Measurements from ENCODE around the gene NHLRC1. TPM values are rescaled to one million over a fixed set of nuclear protein-coding genes. Genes with fewer than 3 reads are reported as not detected.
A peak's percentile ranks its signal among the peaks of the same experiment; 100 is the strongest.

NHLRC1 gene
- total and polyA plus RNA-seq, 2 of the 13 experiments (the other 11 are each of a cell fraction or from before 2014, with no cell fraction given) = 0.04 to 0.11 TPM

DNA sequence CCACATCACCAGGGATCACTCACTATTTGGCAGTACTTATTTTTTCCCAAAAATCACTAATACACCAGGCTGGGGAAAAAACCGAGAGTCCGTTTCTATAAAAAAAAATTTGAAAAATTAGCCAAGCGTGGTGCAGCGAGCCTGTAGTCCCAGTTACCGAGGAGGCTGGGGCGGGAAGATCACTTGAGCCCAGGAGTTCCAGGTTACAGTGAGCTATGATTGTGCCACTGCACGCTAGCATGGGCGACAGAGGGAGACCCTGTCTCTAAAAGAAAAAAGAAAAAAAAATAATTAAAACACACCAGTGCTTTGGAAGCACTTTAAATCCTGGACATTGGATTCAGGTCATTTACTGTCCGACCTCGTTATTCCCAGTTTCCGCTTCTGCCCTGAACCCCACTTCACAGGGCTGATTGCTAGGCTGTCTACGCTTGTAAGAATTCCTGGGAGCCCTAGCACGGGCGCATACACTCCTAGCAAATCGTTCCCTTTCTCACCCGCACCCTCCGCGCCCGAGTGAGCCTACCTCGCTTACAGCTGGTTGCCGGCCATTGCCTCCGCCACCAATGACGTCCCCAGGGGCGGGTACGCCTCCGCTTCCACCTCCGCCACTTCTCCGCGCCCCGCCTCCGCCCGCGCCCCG lies 32.2 kb upstream of the NHLRC1 start, which contains the start of gene TPMT:
Gene TPMT (minus strand): TSS at position 571 of the 643 bp plus-strand sequence. CDS start 5,950 bp downstream, outside the sequence.
- no peaks in the 10 kb centered on the region for H4K20me1 ChIP-seq (ENCODE audit: insufficient read depth, low read length)
- no peaks in the 10 kb centered on the region for H3K79me2 ChIP-seq (ENCODE audit: insufficient read depth, low read length)
- peak; percentile 78 for ATAC-seq
- no peaks in the 10 kb centered on the region for H3K9me3 ChIP-seq (ENCODE audit: low read length)
- peaks cover 29% of the 10 kb centered on the region for H3K4me1 ChIP-seq (ENCODE audit: insufficient read depth, low read length)
- intact Hi-C loops (cut with micrococcal nuclease; ENCODE audit: unreplicated experiment) = loop anchor here (2.0 to 10.0 kb wide), 7 partner anchors 32 to 450 kb away; partner anchors contain the start of genes DEK, KIF13A, NHLRC1 and NUP153
- H3K4me3 ChIP-seq (replicated peaks in 1 of 3; ENCODE audit: insufficient read depth in 1 of 3, low read depth in 2 of 3, low read length in 3 of 3) = peak within 1 kb of the TSS; percentile 98 to 99 (median 99)
- H3K27ac ChIP-seq (ENCODE audit: extremely low read length, insufficient read depth, low read length) = peak within 1 kb of the TSS; percentile 89
- in situ Hi-C loops (cut with HindIII; ENCODE audit: extremely low pct_ligation_motif_present, low pct_unique_long_range_greater_than_20kb) = no loop called here
- DNase-seq (ENCODE audit: low spot score) = no peak
- peak within 1 kb of the TSS; percentile 93 for H3K9ac ChIP-seq (ENCODE audit: insufficient read depth, low read depth, low read length)
- H3K36me3 ChIP-seq (replicated peaks in 1 of 2; ENCODE audit: control insufficient read depth in 1 of 2, insufficient read depth in 2 of 2, low read length in 2 of 2) = no peaks in the 10 kb centered on the region
- CTCF ChIA-PET (ENCODE audit: low intra/inter-chr PET ratio, low total read pairs) = no interaction called here
- POLR2A ChIA-PET = interaction anchor here (0.6 to 1.6 kb wide), 7 partner anchors 12 to 168 kb away, joined by 3 to 6 read pairs (median 3); partner anchors contain the start of genes KIF13A and NHLRC1
- FAIRE-seq = no peak
- H2AFZ ChIP-seq (ENCODE audit: low read length) = peak within 1 kb of the TSS; percentile 90
- 2% methylated on average over 28 of the region's 34 CpGs for WGBS (ENCODE audit: low lambda C conversion rate)
- no peaks in the 10 kb centered on the region for H3K27me3 ChIP-seq (ENCODE audit: control insufficient read depth in 1 of 2, insufficient read depth in 2 of 2, low read length in 2 of 2)
- BruUV-seq (replicated peaks) = TSS peak; percentile 83
- H3K4me2 ChIP-seq (ENCODE audit: low read depth, low read length) = peak within 1 kb of the TSS; percentile 85
- TF ChIP-seq RBFOX2 (IDR thresholded peaks at IDR 0.05; ENCODE audit: low read depth, low read length) (peak; percentile 32; the same call in 1 of the 2 replicates), SMAD1 (CRISPR knock-in tag; IDR thresholded peaks at IDR 0.05; ENCODE audit: borderline replicate concordance, low read depth) (0 out of 2 replicates have a peak, but pooled peaks have one; percentile 30), MYNN (CRISPR knock-in tag; IDR thresholded peaks at IDR 0.05; ENCODE audit: low read depth) (no peak), RARA (CRISPR knock-in tag; IDR thresholded peaks at IDR 0.05) (no peak), SMAD3 (CRISPR knock-in tag; IDR thresholded peaks at IDR 0.05) (no peak), SETDB1 (CRISPR knock-in tag; IDR thresholded peaks at IDR 0.05; ENCODE audit: borderline replicate concordance) (no peak), ELF4 (CRISPR knock-in tag; IDR thresholded peaks at IDR 0.05; ENCODE audit: borderline replicate concordance) (0 out of 2 replicates have a peak, but pooled peaks have one; percentile 19), TOE1 (CRISPR knock-in tag; IDR thresholded peaks at IDR 0.05) (no peak)
- TF ChIP-seq, protein P1, sequence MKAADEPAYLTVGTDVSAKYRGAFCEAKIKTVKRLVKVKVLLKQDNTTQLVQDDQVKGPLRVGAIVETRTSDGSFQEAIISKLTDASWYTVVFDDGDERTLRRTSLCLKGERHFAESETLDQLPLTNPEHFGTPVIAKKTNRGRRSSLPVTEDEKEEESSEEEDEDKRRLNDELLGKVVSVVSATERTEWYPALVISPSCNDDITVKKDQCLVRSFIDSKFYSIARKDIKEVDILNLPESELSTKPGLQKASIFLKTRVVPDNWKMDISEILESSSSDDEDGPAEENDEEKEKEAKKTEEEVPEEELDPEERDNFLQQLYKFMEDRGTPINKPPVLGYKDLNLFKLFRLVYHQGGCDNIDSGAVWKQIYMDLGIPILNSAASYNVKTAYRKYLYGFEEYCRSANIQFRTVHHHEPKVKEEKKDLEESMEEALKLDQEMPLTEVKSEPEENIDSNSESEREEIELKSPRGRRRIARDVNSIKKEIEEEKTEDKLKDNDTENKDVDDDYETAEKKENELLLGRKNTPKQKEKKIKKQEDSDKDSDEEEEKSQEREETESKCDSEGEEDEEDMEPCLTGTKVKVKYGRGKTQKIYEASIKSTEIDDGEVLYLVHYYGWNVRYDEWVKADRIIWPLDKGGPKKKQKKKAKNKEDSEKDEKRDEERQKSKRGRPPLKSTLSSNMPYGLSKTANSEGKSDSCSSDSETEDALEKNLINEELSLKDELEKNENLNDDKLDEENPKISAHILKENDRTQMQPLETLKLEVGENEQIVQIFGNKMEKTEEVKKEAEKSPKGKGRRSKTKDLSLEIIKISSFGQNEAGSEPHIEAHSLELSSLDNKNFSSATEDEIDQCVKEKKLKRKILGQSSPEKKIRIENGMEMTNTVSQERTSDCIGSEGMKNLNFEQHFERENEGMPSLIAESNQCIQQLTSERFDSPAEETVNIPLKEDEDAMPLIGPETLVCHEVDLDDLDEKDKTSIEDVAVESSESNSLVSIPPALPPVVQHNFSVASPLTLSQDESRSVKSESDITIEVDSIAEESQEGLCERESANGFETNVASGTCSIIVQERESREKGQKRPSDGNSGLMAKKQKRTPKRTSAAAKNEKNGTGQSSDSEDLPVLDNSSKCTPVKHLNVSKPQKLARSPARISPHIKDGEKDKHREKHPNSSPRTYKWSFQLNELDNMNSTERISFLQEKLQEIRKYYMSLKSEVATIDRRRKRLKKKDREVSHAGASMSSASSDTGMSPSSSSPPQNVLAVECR (CRISPR knock-in tag; IDR thresholded peaks at IDR 0.05; ENCODE audit: borderline replicate concordance) = peak; percentile 89
- TF ChIP-seq, protein P2, sequence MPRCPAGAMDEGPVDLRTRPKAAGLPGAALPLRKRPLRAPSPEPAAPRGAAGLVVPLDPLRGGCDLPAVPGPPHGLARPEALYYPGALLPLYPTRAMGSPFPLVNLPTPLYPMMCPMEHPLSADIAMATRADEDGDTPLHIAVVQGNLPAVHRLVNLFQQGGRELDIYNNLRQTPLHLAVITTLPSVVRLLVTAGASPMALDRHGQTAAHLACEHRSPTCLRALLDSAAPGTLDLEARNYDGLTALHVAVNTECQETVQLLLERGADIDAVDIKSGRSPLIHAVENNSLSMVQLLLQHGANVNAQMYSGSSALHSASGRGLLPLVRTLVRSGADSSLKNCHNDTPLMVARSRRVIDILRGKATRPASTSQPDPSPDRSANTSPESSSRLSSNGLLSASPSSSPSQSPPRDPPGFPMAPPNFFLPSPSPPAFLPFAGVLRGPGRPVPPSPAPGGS (CRISPR knock-in tag; IDR thresholded peaks at IDR 0.05) = no peak
- TF ChIP-seq, protein P3, sequence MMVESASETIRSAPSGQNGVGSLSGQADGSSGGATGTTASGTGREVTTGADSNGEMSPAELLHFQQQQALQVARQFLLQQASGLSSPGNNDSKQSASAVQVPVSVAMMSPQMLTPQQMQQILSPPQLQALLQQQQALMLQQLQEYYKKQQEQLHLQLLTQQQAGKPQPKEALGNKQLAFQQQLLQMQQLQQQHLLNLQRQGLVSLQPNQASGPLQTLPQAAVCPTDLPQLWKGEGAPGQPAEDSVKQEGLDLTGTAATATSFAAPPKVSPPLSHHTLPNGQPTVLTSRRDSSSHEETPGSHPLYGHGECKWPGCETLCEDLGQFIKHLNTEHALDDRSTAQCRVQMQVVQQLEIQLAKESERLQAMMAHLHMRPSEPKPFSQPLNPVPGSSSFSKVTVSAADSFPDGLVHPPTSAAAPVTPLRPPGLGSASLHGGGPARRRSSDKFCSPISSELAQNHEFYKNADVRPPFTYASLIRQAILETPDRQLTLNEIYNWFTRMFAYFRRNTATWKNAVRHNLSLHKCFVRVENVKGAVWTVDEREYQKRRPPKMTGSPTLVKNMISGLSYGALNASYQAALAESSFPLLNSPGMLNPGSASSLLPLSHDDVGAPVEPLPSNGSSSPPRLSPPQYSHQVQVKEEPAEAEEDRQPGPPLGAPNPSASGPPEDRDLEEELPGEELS (CRISPR knock-in tag; IDR thresholded peaks at IDR 0.05) = peak; percentile 26; the same call in 1 of the 2 replicates
- TF ChIP-seq, protein P4, sequence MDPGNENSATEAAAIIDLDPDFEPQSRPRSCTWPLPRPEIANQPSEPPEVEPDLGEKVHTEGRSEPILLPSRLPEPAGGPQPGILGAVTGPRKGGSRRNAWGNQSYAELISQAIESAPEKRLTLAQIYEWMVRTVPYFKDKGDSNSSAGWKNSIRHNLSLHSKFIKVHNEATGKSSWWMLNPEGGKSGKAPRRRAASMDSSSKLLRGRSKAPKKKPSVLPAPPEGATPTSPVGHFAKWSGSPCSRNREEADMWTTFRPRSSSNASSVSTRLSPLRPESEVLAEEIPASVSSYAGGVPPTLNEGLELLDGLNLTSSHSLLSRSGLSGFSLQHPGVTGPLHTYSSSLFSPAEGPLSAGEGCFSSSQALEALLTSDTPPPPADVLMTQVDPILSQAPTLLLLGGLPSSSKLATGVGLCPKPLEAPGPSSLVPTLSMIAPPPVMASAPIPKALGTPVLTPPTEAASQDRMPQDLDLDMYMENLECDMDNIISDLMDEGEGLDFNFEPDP (CRISPR knock-in tag; conservative IDR thresholded peaks at IDR 0.05) = no peak
